HepG2 (cell line): ENCODE results near the gene ALPK1. TPM values are rescaled to one million over a fixed set of nuclear protein-coding genes. Genes with fewer than 3 reads are reported as not detected.

Experiments used
- KDM2A ChIP-seq: sonication (generic); formaldehyde crosslinking; IDR thresholded peaks from 2 replicates; pipeline ENCODE4 v1.4.0; 2020; ENCODE audit warnings: low read depth, missing genetic modification reagents, borderline replicate concordance
- MATR3 ChIP-seq: sonication (generic); formaldehyde crosslinking; IDR thresholded peaks from 2 replicates; pipeline ENCODE4 v1.4.0; 2020; ENCODE audit warnings: missing genetic modification reagents
- RAD51 ChIP-seq: fragments of 450-650 bp; IDR thresholded peaks from 2 replicates; pipeline ENCODE4 v1.6.1; 2016; ENCODE audit warnings: borderline replicate concordance
- RFX1 ChIP-seq: fragments of 450-650 bp; IDR thresholded peaks from 2 replicates; pipeline ENCODE4 v1.6.1; 2017
- RXRA ChIP-seq: sonication (generic); formaldehyde crosslinking; IDR thresholded peaks from 2 replicates; pipeline ENCODE4 v1.5.1; 2020; ENCODE audit warnings: missing genetic modification reagents
- ZFX ChIP-seq: sonication (generic); formaldehyde crosslinking; IDR thresholded peaks from 2 replicates; pipeline ENCODE4 v1.4.0; 2020; ENCODE audit warnings: mild to moderate bottlenecking, low read depth, missing genetic modification reagents, moderate library complexity
- ZGPAT ChIP-seq: IDR thresholded peaks from 2 replicates; pipeline ENCODE4 v1.6.1; 2016; ENCODE audit warnings: mild to moderate bottlenecking
- ZNF644 ChIP-seq: IDR thresholded peaks from 2 replicates; pipeline ENCODE4 v1.6.1; 2016; ENCODE audit warnings: low read depth
- ZNF652 ChIP-seq: IDR thresholded peaks from 2 replicates; pipeline ENCODE4 v1.6.1; 2016; ENCODE audit warnings: low read depth, borderline replicate concordance
- ZNF775 ChIP-seq: sonication (generic); formaldehyde crosslinking; IDR thresholded peaks from 2 replicates; pipeline ENCODE4 v1.4.0; 2020; ENCODE audit warnings: missing genetic modification reagents, mild to moderate bottlenecking, moderate library complexity, borderline replicate concordance
- polyA plus RNA-seq, 8 experiments: library from polyadenylated mRNA; depleted of rRNA in 3 of 8; stranded (reverse) in 7 of 8; unstranded in 1 of 8; fragments of >200 nt; fragmentation: Illumina TruSeq in 4 of 8; extraction: Trizol in 4 of 8; gene quantifications; 2 replicates each; pipeline versions ENCODE4 v1.2.1 to v1.2.3, GENCODE V29; 2011 to 2016; ENCODE audit warnings: low read depth in 4 of 8, missing spikeins in 1 of 8, mixed read lengths in 1 of 8; ENCODE audit not compliant: insufficient read depth in 1 of 8
- total RNA-seq, 5 experiments: library from RNA; depleted of rRNA; stranded (reverse); fragments of >200 nt; fragmentation: Illumina TruSeq; extraction: Trizol; gene quantifications; 2 replicates each; pipeline ENCODE4 v1.2.3, GENCODE V29; 2016; ENCODE audit warnings: low read depth in 1 of 5
- TF ChIP-seq, protein P1 (sequence below): sonication (generic); formaldehyde crosslinking; IDR thresholded peaks from 2 replicates; pipeline ENCODE4 v1.4.0; 2020; ENCODE audit warnings: missing genetic modification reagents
- TF ChIP-seq, protein P2 (sequence below): sonication (generic); formaldehyde crosslinking; IDR thresholded peaks from 2 replicates; pipeline ENCODE4 v1.4.0; 2020; ENCODE audit warnings: missing genetic modification reagents; ENCODE audit errors: not compliant biosample characterization
- TF ChIP-seq, protein P3 (sequence below): sonication (generic); formaldehyde crosslinking; IDR thresholded peaks from one replicate; pipeline ENCODE4 v1.5.1; 2020; ENCODE audit warnings: mild to moderate bottlenecking, missing genetic modification reagents; ENCODE audit errors: not compliant biosample characterization
- TF ChIP-seq, protein P4 (sequence below): IDR thresholded peaks from 2 replicates; pipeline ENCODE4 v1.6.1; 2012; ENCODE audit warnings: inconsistent platforms

The ALPK1 gene
- total and polyA plus RNA-seq, 2 of the 13 experiments (the other 11 are each of a cell fraction or from before 2014, with no cell fraction given): 0.61 to 1.3 TPM

- TF ChIP-seq, protein P1, sequence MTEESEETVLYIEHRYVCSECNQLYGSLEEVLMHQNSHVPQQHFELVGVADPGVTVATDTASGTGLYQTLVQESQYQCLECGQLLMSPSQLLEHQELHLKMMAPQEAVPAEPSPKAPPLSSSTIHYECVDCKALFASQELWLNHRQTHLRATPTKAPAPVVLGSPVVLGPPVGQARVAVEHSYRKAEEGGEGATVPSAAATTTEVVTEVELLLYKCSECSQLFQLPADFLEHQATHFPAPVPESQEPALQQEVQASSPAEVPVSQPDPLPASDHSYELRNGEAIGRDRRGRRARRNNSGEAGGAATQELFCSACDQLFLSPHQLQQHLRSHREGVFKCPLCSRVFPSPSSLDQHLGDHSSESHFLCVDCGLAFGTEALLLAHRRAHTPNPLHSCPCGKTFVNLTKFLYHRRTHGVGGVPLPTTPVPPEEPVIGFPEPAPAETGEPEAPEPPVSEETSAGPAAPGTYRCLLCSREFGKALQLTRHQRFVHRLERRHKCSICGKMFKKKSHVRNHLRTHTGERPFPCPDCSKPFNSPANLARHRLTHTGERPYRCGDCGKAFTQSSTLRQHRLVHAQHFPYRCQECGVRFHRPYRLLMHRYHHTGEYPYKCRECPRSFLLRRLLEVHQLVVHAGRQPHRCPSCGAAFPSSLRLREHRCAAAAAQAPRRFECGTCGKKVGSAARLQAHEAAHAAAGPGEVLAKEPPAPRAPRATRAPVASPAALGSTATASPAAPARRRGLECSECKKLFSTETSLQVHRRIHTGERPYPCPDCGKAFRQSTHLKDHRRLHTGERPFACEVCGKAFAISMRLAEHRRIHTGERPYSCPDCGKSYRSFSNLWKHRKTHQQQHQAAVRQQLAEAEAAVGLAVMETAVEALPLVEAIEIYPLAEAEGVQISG (CRISPR knock-in tag): 0 out of 2 replicates have a peak, but pooled peaks have one; percentile 55
- TF ChIP-seq ZGPAT (CRISPR knock-in tag): no peak
- TF ChIP-seq, protein P2, sequence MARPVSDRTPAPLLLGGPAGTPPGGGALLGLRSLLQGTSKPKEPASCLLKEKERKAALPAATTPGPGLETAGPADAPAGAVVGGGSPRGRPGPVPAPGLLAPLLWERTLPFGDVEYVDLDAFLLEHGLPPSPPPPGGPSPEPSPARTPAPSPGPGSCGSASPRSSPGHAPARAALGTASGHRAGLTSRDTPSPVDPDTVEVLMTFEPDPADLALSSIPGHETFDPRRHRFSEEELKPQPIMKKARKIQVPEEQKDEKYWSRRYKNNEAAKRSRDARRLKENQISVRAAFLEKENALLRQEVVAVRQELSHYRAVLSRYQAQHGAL (CRISPR knock-in tag): no peak
- no peak for TF ChIP-seq ZNF775 (CRISPR knock-in tag)
- TF ChIP-seq RXRA (CRISPR knock-in tag): 0 out of 2 replicates have a peak, but pooled peaks have one; percentile 30
- TF ChIP-seq ZFX: peak; percentile 35; the same call in 1 of the 2 replicates
- 0 out of 2 replicates have a peak, but pooled peaks have one; percentile 45 for TF ChIP-seq ZNF644 (CRISPR knock-in tag)
- TF ChIP-seq KDM2A (CRISPR knock-in tag): peak; percentile 45; the same call in 1 of the 2 replicates
- TF ChIP-seq, protein P3, sequence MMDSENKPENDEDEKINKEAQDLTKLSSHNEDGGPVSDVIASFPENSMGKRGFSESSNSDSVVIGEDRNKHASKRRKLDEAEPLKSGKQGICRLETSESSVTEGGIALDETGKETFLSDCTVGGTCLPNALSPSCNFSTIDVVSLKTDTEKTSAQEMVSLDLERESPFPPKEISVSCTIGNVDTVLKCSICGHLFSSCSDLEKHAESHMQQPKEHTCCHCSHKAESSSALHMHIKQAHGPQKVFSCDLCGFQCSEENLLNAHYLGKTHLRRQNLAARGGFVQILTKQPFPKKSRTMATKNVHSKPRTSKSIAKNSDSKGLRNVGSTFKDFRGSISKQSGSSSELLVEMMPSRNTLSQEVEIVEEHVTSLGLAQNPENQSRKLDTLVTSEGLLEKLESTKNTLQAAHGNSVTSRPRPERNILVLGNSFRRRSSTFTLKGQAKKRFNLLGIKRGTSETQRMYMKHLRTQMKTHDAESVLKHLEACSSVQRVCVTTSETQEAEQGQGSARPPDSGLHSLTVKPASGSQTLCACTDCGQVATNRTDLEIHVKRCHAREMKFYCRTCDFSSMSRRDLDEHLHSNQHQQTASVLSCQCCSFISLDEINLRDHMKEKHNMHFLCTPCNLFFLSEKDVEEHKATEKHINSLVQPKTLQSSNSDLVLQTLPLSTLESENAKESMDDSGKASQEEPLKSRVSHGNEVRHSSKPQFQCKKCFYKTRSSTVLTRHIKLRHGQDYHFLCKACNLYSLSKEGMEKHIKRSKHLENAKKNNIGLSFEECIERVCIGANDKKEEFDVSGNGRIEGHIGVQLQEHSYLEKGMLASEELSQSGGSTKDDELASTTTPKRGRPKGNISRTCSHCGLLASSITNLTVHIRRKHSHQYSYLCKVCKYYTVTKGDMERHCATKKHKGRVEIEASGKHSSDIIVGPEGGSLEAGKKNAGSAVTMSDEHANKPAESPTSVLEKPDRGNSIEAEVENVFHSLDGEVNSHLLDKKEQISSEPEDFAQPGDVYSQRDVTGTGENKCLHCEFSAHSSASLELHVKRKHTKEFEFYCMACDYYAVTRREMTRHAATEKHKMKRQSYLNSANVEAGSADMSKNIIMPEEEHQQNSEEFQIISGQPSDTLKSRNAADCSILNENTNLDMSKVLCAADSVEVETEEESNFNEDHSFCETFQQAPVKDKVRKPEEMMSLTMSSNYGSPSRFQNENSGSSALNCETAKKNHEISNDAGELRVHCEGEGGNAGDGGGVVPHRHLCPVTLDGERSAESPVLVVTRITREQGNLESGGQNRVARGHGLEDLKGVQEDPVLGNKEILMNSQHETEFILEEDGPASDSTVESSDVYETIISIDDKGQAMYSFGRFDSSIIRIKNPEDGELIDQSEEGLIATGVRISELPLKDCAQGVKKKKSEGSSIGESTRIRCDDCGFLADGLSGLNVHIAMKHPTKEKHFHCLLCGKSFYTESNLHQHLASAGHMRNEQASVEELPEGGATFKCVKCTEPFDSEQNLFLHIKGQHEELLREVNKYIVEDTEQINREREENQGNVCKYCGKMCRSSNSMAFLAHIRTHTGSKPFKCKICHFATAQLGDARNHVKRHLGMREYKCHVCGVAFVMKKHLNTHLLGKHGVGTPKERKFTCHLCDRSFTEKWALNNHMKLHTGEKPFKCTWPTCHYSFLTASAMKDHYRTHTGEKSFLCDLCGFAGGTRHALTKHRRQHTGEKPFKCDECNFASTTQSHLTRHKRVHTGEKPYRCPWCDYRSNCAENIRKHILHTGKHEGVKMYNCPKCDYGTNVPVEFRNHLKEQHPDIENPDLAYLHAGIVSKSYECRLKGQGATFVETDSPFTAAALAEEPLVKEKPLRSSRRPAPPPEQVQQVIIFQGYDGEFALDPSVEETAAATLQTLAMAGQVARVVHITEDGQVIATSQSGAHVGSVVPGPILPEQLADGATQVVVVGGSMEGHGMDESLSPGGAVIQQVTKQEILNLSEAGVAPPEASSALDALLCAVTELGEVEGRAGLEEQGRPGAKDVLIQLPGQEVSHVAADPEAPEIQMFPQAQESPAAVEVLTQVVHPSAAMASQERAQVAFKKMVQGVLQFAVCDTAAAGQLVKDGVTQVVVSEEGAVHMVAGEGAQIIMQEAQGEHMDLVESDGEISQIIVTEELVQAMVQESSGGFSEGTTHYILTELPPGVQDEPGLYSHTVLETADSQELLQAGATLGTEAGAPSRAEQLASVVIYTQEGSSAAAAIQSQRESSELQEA (CRISPR knock-in tag): no peak
- no peak for TF ChIP-seq MATR3 (CRISPR knock-in tag)
- no peak for TF ChIP-seq ZNF652 (CRISPR knock-in tag)
- TF ChIP-seq RAD51: no peak
- no peak for TF ChIP-seq RFX1
- TF ChIP-seq, protein P4, sequence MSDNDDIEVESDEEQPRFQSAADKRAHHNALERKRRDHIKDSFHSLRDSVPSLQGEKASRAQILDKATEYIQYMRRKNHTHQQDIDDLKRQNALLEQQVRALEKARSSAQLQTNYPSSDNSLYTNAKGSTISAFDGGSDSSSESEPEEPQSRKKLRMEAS: peak; percentile 82
Observed at GRCh38 chr4:112348488-112349158, 51.5 kb downstream of the ALPK1 start (continued).
